KMS-11 (cell line): ENCODE data around the gene CRYZL1.

Source experiments
- H2AFZ ChIP-seq: fragments of 200-600 bp; sonication (generic); 2 replicates; pipeline ENCODE4 v1.6.1; 2016; ENCODE audit warnings: antibody characterized with exemption, mixed run types, low read depth
- H3K27ac ChIP-seq: fragments of 200-600 bp; sonication (generic); 2 replicates; pipeline ENCODE4 v1.6.1; 2016; ENCODE audit warnings: mild to moderate bottlenecking, mixed run types
- H3K27me3 ChIP-seq: fragments of 200-600 bp; sonication (generic); 2 replicates; pipeline ENCODE4 v1.6.1; 2017; ENCODE audit warnings: mild to moderate bottlenecking, low read depth, mixed run types, moderate library complexity; ENCODE audit not compliant: insufficient read depth
- H3K36me3 ChIP-seq: fragments of 200-600 bp; sonication (generic); 2 replicates; pipeline ENCODE4 v1.6.1; 2017; ENCODE audit warnings: mild to moderate bottlenecking, mixed run types; ENCODE audit not compliant: insufficient read depth
- H3K4me1 ChIP-seq: fragments of 200-600 bp; sonication (generic); 2 replicates; pipeline ENCODE4 v1.6.1; 2016; ENCODE audit warnings: mild to moderate bottlenecking, low read depth, mixed run types; ENCODE audit not compliant: poor library complexity, severe bottlenecking
- H3K4me2 ChIP-seq: fragments of 200-600 bp; sonication (generic); 2 replicates; pipeline ENCODE4 v1.7.0; 2016; ENCODE audit warnings: mild to moderate bottlenecking, mixed run types
- H3K4me3 ChIP-seq: fragments of 200-600 bp; sonication (generic); IDR thresholded peaks from 2 replicates; pipeline ENCODE4 v1.6.1; 2017; ENCODE audit warnings: low read depth, low read length, mixed read lengths; ENCODE audit not compliant: insufficient read depth
- H3K79me2 ChIP-seq: fragments of 200-600 bp; sonication (generic); 2 replicates; pipeline ENCODE4 v1.6.1; 2016; ENCODE audit warnings: low read depth, mixed run types; ENCODE audit not compliant: insufficient read depth
- H3K9ac ChIP-seq: fragments of 200-600 bp; sonication (generic); 2 replicates; pipeline ENCODE4 v1.6.1; 2016; ENCODE audit warnings: mild to moderate bottlenecking, mixed run types
- H4K20me1 ChIP-seq: fragments of 200-600 bp; sonication (generic); 2 replicates; pipeline ENCODE4 v1.6.1; 2016; ENCODE audit warnings: mild to moderate bottlenecking, mixed run types; ENCODE audit not compliant: insufficient read depth
- CTCF ChIP-seq: fragments of 200-600 bp; sonication (generic); conservative IDR thresholded peaks from 2 replicates; pipeline ENCODE4 v1.6.1; 2017; ENCODE audit warnings: low read depth, mild to moderate bottlenecking, antibody characterized with exemption, low read length, moderate library complexity, mixed read lengths

The CRYZL1 gene

GRCh38 chr21:33566514-33566913, 75.0 kb downstream of the CRYZL1 start:
- no peak overlapping the region for H3K4me3 ChIP-seq
- H3K79me2 ChIP-seq = peaks cover 4% of the 10 kb centered on the region; the same call in 1 of the 2 replicates
- no peak overlapping the region for H2AFZ ChIP-seq
- peaks cover 15% of the 10 kb centered on the region; the same call in 1 of the 2 replicates for H3K36me3 ChIP-seq
- H3K9ac ChIP-seq = no peak overlapping the region
- no peak for TF ChIP-seq CTCF
- no peaks in the 10 kb centered on the region for H4K20me1 ChIP-seq
- no peaks in the 10 kb centered on the region for H3K4me1 ChIP-seq
- H3K27me3 ChIP-seq = no peaks in the 10 kb centered on the region
- no peak overlapping the region for H3K4me2 ChIP-seq
- no peak overlapping the region for H3K27ac ChIP-seq

- no peak overlapping the region for H3K4me2 ChIP-seq
- no peaks in the 10 kb centered on the region for H3K4me1 ChIP-seq
- no peak overlapping the region for H3K9ac ChIP-seq
- H3K27ac ChIP-seq = no peak overlapping the region
- H3K36me3 ChIP-seq = peaks cover 13% of the 10 kb centered on the region; the same call in 1 of the 2 replicates
- H3K79me2 ChIP-seq = peaks cover 28% of the 10 kb centered on the region; the same call in 1 of the 2 replicates
- no peak for TF ChIP-seq CTCF
- H4K20me1 ChIP-seq = no peaks in the 10 kb centered on the region; the same call in 1 of the 2 replicates
- no peak overlapping the region for H2AFZ ChIP-seq
- H3K27me3 ChIP-seq = no peaks in the 10 kb centered on the region
- H3K4me3 ChIP-seq = no peak overlapping the region
Measured at GRCh38 chr21:33562389-33562788, 79.2 kb downstream of the CRYZL1 start.

DNA sequence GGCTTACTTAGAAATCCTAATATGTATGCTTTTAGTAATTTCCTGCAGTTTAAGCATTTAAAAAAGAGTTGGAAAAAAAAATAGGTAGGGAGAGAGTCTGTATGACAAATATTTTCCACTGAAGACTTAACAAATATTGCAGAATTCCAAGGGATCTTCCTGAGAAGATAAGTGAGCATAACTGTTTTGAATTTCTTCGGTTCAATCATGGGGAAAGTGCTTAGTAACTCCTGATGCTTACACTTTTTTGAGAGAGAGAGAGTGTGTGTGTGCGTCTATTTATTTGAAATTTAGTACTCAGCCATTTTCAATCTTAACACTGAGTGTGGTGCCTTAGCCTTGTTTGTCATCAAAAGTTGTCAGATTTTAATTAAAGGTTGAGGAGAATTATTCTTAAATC, 80.2 kb downstream of the CRYZL1 start:
- H3K36me3 ChIP-seq = peaks cover 19% of the 10 kb centered on the region; the same call in 1 of the 2 replicates
- no peaks in the 10 kb centered on the region for H3K4me1 ChIP-seq
- H3K9ac ChIP-seq = no peak overlapping the region
- peaks cover 38% of the 10 kb centered on the region; the same call in 1 of the 2 replicates for H3K79me2 ChIP-seq
- H3K27ac ChIP-seq = no peak overlapping the region
- H3K27me3 ChIP-seq = no peaks in the 10 kb centered on the region
- no peak overlapping the region for H3K4me2 ChIP-seq
- peaks cover 5% of the 10 kb centered on the region; the same call in 1 of the 2 replicates for H4K20me1 ChIP-seq
- H3K4me3 ChIP-seq = no peak overlapping the region
- no peak overlapping the region for H2AFZ ChIP-seq
- TF ChIP-seq CTCF = no peak

DNA sequence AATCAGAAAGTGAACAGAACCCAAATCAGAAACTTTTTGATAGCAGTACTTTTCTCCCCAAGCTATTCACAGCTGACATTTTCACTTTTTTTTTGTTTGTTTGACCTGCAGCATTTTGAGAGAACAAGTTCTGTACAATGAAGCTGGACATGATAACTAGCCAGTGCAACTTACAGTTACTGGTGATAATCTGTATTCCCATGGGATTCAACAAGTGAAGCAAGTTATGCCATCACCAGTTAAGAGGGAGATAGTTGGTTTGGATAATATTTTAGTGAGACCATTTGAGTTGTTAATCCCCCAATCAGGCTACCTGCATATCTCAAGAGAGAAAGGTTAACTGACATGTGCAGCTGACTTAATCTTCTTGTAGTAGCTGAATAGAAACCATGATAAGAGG, 80.6 kb downstream of the CRYZL1 start:
- Histone ChIP-seq H3K27me3 (no peaks in the 10 kb centered on the region), H3K79me2 (peaks cover 43% of the 10 kb centered on the region), H3K36me3 (peaks cover 21% of the 10 kb centered on the region; the same call in 1 of the 2 replicates), H3K4me3 (no peak overlapping the region), H2AFZ (no peak overlapping the region), H4K20me1 (peaks cover 5% of the 10 kb centered on the region), H3K9ac (no peak overlapping the region), H3K27ac (no peak overlapping the region), H3K4me2 (no peak overlapping the region), H3K4me1 (no peaks in the 10 kb centered on the region)
- no peak for TF ChIP-seq CTCF
